IMR-90 (cell line): Measurements from ENCODE around the gene OR14I1. TPM values are rescaled to one million over a fixed set of nuclear protein-coding genes. Genes with fewer than 3 reads are reported as not detected.

Experiments
- ATAC-seq: fragments of 200-7000 bp; cut with Tn5 transposase; 2 replicates; pipeline ENCODE4 v1.9.1; 2020; ENCODE audit warnings: low read depth, mild to moderate bottlenecking, moderate library complexity
- BruUV-seq: library from RNA; stranded (reverse); fragments of 400-500 nt; replicated peaks from 2 replicates; lab custom pipeline; 2021; lab: Mats Ljungman, UMichigan
- CTCF ChIA-PET: fragments of 300-600 bp; formaldehyde crosslinking; extraction: SDS; loops from one replicate; lab custom pipeline; 2021; ENCODE audit warnings: antibody characterized with exemption; lab: Yijun Ruan, JAX
- POLR2A ChIA-PET: fragments of 300-600 bp; sonication (Branson Sonifier 250); formaldehyde crosslinking; loops from one replicate; lab custom pipeline; 2022; ENCODE audit warnings: antibody characterized with exemption; ENCODE audit not compliant: unreplicated experiment; lab: Charles Lee
- DNase-seq: peaks from one replicate; pipeline ENCODE4 v3.0.0; 2013
- H2AFZ ChIP-seq: replicated peaks from 2 replicates; pipeline ENCODE3; 2013; ENCODE audit warnings: low read length, mild to moderate bottlenecking; ENCODE audit not compliant: poor library complexity
- H2AK5ac ChIP-seq: 2 replicates; pipeline ENCODE4 v1.6.1; 2013; ENCODE audit warnings: low read depth, low read length, inconsistent platforms
- H2AK9ac ChIP-seq: replicated peaks from 2 replicates; pipeline ENCODE3; 2013; ENCODE audit warnings: mild to moderate bottlenecking, low read depth, low read length, moderate library complexity; ENCODE audit not compliant: poor library complexity
- H2BK120ac ChIP-seq: 2 replicates; pipeline ENCODE4 v1.6.1; 2013; ENCODE audit warnings: low read depth, low read length, inconsistent platforms
- H2BK15ac ChIP-seq: 3 replicates; pipeline ENCODE4 v1.6.1; 2013; ENCODE audit warnings: low read depth, low read length, inconsistent platforms
- H2BK20ac ChIP-seq: 2 replicates; pipeline ENCODE4 v1.6.1; 2013; ENCODE audit warnings: low read depth, mild to moderate bottlenecking, inconsistent platforms, low read length, moderate library complexity
- H2BK5ac ChIP-seq: 2 replicates; pipeline ENCODE4 v1.6.1; 2013; ENCODE audit warnings: mild to moderate bottlenecking, low read depth, low read length, inconsistent platforms; ENCODE audit not compliant: poor library complexity, severe bottlenecking
- H3K14ac ChIP-seq: replicated peaks from 2 replicates; pipeline ENCODE4 v1.6.1; 2013; ENCODE audit warnings: low read depth, low read length, inconsistent platforms
- H3K18ac ChIP-seq: 2 replicates; pipeline ENCODE4 v1.6.1; 2013; ENCODE audit warnings: low read depth, low read length, control low read depth
- H3K23ac ChIP-seq: 2 replicates; pipeline ENCODE4 v1.6.1; 2013; ENCODE audit warnings: low read depth, low read length, inconsistent platforms
- H3K27ac ChIP-seq: 2 replicates; pipeline ENCODE4 v1.5.1; 2013; ENCODE audit warnings: mild to moderate bottlenecking, control low read depth, low read length; ENCODE audit not compliant: insufficient read depth
- H3K27me3 ChIP-seq: 2 replicates; pipeline ENCODE4 v1.6.1; 2013; ENCODE audit warnings: low read length; ENCODE audit not compliant: control insufficient read depth, insufficient read depth
- H3K36me3 ChIP-seq: 2 replicates; pipeline ENCODE4 v1.6.1; 2013; ENCODE audit warnings: low read length, mixed read lengths; ENCODE audit not compliant: control insufficient read depth, insufficient read depth
- H3K4ac ChIP-seq: 2 replicates; pipeline ENCODE4 v1.6.1; 2013; ENCODE audit warnings: low read depth, low read length, inconsistent platforms
- H3K4me1 ChIP-seq: 2 replicates; pipeline ENCODE4 v1.6.1; 2013; ENCODE audit warnings: low read length, mixed read lengths; ENCODE audit not compliant: control insufficient read depth, insufficient read depth
- H3K4me2 ChIP-seq: 2 replicates; pipeline ENCODE4 v1.6.1; 2013; ENCODE audit warnings: low read depth, mild to moderate bottlenecking, control low read depth, low read length, moderate library complexity
- H3K4me3 ChIP-seq: 2 replicates; pipeline ENCODE4 v1.5.1; 2013; ENCODE audit warnings: low read depth, mild to moderate bottlenecking, control low read depth, low read length, moderate library complexity; ENCODE audit not compliant: insufficient read depth
- H3K56ac ChIP-seq: 2 replicates; pipeline ENCODE4 v1.6.1; 2013; ENCODE audit warnings: low read length, inconsistent platforms; ENCODE audit not compliant: insufficient read depth; ENCODE audit errors: extremely low read depth
- H3K79me1 ChIP-seq, 2 experiments: 2 replicates each; pipeline ENCODE4 v1.6.1; 2013; ENCODE audit warnings: low read length in 2 of 2, inconsistent platforms in 1 of 2, low read depth in 1 of 2
- H3K9ac ChIP-seq: 2 replicates; pipeline ENCODE4 v1.6.1; 2013; ENCODE audit warnings: low read depth, low read length, control low read depth
- H3K9me1 ChIP-seq: 2 replicates; pipeline ENCODE4 v1.6.1; 2013; ENCODE audit warnings: low read length, inconsistent platforms; ENCODE audit not compliant: insufficient read depth
- H3K9me3 ChIP-seq: 2 replicates; pipeline ENCODE4 v1.6.1; 2013; ENCODE audit warnings: low read length; ENCODE audit not compliant: control insufficient read depth, insufficient read depth
- H4K20me1 ChIP-seq: 2 replicates; pipeline ENCODE4 v1.6.1; 2013; ENCODE audit warnings: low read length, inconsistent platforms; ENCODE audit not compliant: insufficient read depth
- H4K5ac ChIP-seq: 2 replicates; pipeline ENCODE4 v1.6.1; 2013; ENCODE audit warnings: mild to moderate bottlenecking, low read depth, low read length, control low read depth
- H4K8ac ChIP-seq, 2 experiments: 2 replicates each; pipeline ENCODE4 v1.6.1; 2013; ENCODE audit warnings: low read depth in 2 of 2, low read length in 2 of 2, control low read depth in 1 of 2, inconsistent platforms in 1 of 2
- H4K91ac ChIP-seq: 2 replicates; pipeline ENCODE4 v1.6.1; 2013; ENCODE audit warnings: low read depth, low read length, inconsistent platforms; ENCODE audit not compliant: insufficient read depth
- BHLHE40 ChIP-seq: fragments of 150-350 bp; IDR thresholded peaks from 2 replicates; pipeline ENCODE4 v1.6.1; 2016; ENCODE audit warnings: mild to moderate bottlenecking, low read depth, low read length
- CEBPB ChIP-seq: IDR thresholded peaks from 2 replicates; pipeline ENCODE4 v1.6.1; 2012; ENCODE audit warnings: low read depth, low read length, improper control_type of control experiment
- MAFK ChIP-seq: IDR thresholded peaks from 2 replicates; pipeline ENCODE4 v1.6.1; 2012; ENCODE audit warnings: low read depth, low read length, improper control_type of control experiment
- MAZ ChIP-seq: IDR thresholded peaks from 2 replicates; pipeline ENCODE4 v1.6.1; 2012; ENCODE audit warnings: low read depth, mild to moderate bottlenecking, low read length, improper control_type of control experiment, moderate library complexity, borderline replicate concordance
- POLR2A ChIP-seq: IDR thresholded peaks from 2 replicates; pipeline ENCODE4 v1.6.1; 2012; ENCODE audit warnings: mild to moderate bottlenecking, low read depth, low read length
- RCOR1 ChIP-seq: IDR thresholded peaks from 2 replicates; pipeline ENCODE4 v1.6.1; 2012; ENCODE audit warnings: mild to moderate bottlenecking, low read length, improper control_type of control experiment; ENCODE audit not compliant: insufficient replicate concordance
- RFX5 ChIP-seq: IDR thresholded peaks from 2 replicates; pipeline ENCODE4 v1.8.0; 2012; ENCODE audit warnings: low read depth, mild to moderate bottlenecking, low read length, moderate library complexity
- WGBS, 2 experiments: methylation state at CpG; one replicate each; pipeline versions ENCODE4 v1.1.5 to v1.1.7; 2013; ENCODE audit warnings: missing lambda C conversion rate in 2 of 2; ENCODE audit not compliant: insufficient read length in 1 of 2; ENCODE audit errors: extremely low coverage in 2 of 2; 5-methylcytosine and 5-hydroxymethylcytosine counted together
- dilution Hi-C: fragments of 300-500 bp; cut with HindIII; formaldehyde crosslinking; loops from one replicate; pipeline ENCODE4 v1.14.3; 2018; ENCODE audit warnings: low sequenced_read_pairs; ENCODE audit not compliant: unreplicated experiment
- in situ Hi-C: fragments of 300-500 bp; cut with MboI; formaldehyde crosslinking; loops from 3 replicates; pipeline ENCODE4 v1.14.3; 2019; ENCODE audit warnings: low sequenced_read_pairs, inconsistent platforms, mixed read lengths
- intact Hi-C: fragments of 100-400 bp; cut with micrococcal nuclease; formaldehyde crosslinking; loops from 2 replicates; pipeline ENCODE4 v1.10.0; 2022
- polyA plus RNA-seq, 3 experiments: library from polyadenylated mRNA; depleted of rRNA; stranded (reverse); fragments of >200 nt; gene quantifications; 2 replicates each; pipeline ENCODE4 v1.2.3, GENCODE V29; 2012; ENCODE audit warnings: low replicate concordance in 1 of 3
- total RNA-seq: library from RNA; depleted of rRNA; stranded (reverse); fragments of >200 nt; gene quantifications from 2 replicates; pipeline ENCODE4 v1.2.3, GENCODE V29; 2012
- TF ChIP-seq, protein P1 (sequence below): fragments of 150-350 bp; IDR thresholded peaks from 2 replicates; pipeline ENCODE4 v1.6.1; 2017; ENCODE audit warnings: mild to moderate bottlenecking, antibody characterized with exemption, low read length, low read depth
- TF ChIP-seq, protein P2 (sequence below): fragments of 150-350 bp; IDR thresholded peaks from 2 replicates; pipeline ENCODE4 v1.6.1; 2016; ENCODE audit warnings: low read depth, mild to moderate bottlenecking, low read length, moderate library complexity, borderline replicate concordance

Gene OR14I1
- total and polyA plus RNA-seq, 2 of the 4 experiments (the other 2 are of a cell fraction), result not detected

DNA sequence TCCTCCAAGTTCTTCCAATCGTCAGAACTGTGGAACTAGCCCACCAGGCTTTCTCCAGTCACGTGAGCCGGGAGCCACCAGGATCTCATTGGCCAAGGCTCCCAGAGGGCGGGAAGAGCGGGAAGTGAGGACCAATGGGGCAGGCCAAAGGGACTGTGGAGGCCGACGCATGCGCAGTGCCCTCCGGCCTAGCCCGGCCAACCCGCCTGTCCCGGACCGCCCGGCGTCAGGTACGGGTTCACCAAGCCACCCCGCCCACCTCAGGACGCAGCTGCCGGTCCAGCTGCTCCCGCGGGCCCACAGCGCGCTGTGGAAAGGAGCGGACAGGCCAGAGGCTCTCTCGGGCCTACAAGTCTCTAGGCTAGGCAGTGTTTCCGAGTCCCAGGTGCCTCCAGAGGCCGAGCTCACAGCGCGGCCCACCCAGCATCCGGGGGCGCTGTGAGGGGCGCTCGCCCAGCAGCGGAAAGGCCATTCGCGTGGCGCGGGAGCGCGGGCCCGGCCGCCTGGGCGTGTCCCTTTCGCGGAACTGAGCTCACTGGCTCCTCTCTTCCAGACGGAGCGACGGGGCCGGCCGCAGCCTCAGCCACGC is 10.9 kb downstream of the OR14I1 start:
- no peak overlapping the region for H2AK9ac ChIP-seq
- no peak overlapping the region for H3K4me2 ChIP-seq
- no peak overlapping the region for H3K23ac ChIP-seq
- no peak overlapping the region for H2BK20ac ChIP-seq
- no peak overlapping the region for H3K56ac ChIP-seq
- TF ChIP-seq BHLHE40 (no peak), CEBPB (no peak), RCOR1 (no peak), MAFK (no peak), MAZ (no peak), POLR2A (no peak), RFX5 (no peak)
- TF ChIP-seq, protein P1, sequence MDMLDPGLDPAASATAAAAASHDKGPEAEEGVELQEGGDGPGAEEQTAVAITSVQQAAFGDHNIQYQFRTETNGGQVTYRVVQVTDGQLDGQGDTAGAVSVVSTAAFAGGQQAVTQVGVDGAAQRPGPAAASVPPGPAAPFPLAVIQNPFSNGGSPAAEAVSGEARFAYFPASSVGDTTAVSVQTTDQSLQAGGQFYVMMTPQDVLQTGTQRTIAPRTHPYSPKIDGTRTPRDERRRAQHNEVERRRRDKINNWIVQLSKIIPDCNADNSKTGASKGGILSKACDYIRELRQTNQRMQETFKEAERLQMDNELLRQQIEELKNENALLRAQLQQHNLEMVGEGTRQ, result no peak
- TF ChIP-seq, protein P2, sequence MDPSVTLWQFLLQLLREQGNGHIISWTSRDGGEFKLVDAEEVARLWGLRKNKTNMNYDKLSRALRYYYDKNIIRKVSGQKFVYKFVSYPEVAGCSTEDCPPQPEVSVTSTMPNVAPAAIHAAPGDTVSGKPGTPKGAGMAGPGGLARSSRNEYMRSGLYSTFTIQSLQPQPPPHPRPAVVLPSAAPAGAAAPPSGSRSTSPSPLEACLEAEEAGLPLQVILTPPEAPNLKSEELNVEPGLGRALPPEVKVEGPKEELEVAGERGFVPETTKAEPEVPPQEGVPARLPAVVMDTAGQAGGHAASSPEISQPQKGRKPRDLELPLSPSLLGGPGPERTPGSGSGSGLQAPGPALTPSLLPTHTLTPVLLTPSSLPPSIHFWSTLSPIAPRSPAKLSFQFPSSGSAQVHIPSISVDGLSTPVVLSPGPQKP, result no peak
- no TSS peak for BruUV-seq
- H3K27ac ChIP-seq, result no peak overlapping the region
- no peak overlapping the region for H4K8ac ChIP-seq
- ChIA-PET CTCF (no interaction called here), POLR2A (no interaction called here)
- no peak overlapping the region for H2AFZ ChIP-seq
- no peaks in the 10 kb centered on the region for H3K36me3 ChIP-seq
- no peaks in the 10 kb centered on the region for H3K9me1 ChIP-seq
- H3K9ac ChIP-seq, result no peak overlapping the region
- dilution Hi-C loops (no loop called here), intact Hi-C loops (no loop called here), in situ Hi-C loops (no loop called here)
- H3K27me3 ChIP-seq, result no peaks in the 10 kb centered on the region
- H2BK120ac ChIP-seq, result no peak overlapping the region
- no peaks in the 10 kb centered on the region for H4K20me1 ChIP-seq
- H3K18ac ChIP-seq, result no peak overlapping the region
- no peak for ATAC-seq
- H3K9me3 ChIP-seq, result peaks cover 18% of the 10 kb centered on the region
- no peaks in the 10 kb centered on the region for H3K79me1 ChIP-seq
- no peak overlapping the region for H2BK5ac ChIP-seq
- H4K91ac ChIP-seq, result no peak overlapping the region
- H3K14ac ChIP-seq, result no peak overlapping the region
- no peak overlapping the region for H3K4me3 ChIP-seq
- WGBS, 2 experiments, result 75% methylated on average over 43 of the region's 51 CpGs; no CpG with 5 or more reads in 1 of the 2 experiments
- H2AK5ac ChIP-seq, result no peak overlapping the region
- H4K5ac ChIP-seq, result no peak overlapping the region
- no peaks in the 10 kb centered on the region for H3K4me1 ChIP-seq
- no peak for DNase-seq
- no peak overlapping the region for H2BK15ac ChIP-seq
- no peak overlapping the region for H3K4ac ChIP-seq
